ENCODE results near the gene OGFOD2.

- TF ChIP-seq CTCF (conservative IDR thresholded peaks at IDR 0.05 in 1 of 2, IDR thresholded peaks at IDR 0.05 in 1 of 2; ENCODE audit: extremely low read depth in 1 of 2, insufficient read depth in 1 of 2, low read depth in 1 of 2, low read length in 2 of 2) (no peak), EZH2 (IDR thresholded peaks at IDR 0.05; ENCODE audit: borderline replicate concordance, low read length) (no peak)
Measured at GRCh38 chr12:122969676-122970075, 5.4 kb upstream of the OGFOD2 start.
